ENCODE measurements around the gene HOXB1.

Gene HOXB1

GRCh38 chr17:48528936-48529682 is 1.7 kb downstream of the HOXB1 start:
- Histone ChIP-seq H3K4me1 (no peaks in the 10 kb centered on the region), H3K4me3 (ENCODE audit: low read depth, low read length) (no peak overlapping the region), H3K27me3 (peaks cover 89% of the 10 kb centered on the region), H3K36me3 (no peaks in the 10 kb centered on the region), H3K9me3 (no peaks in the 10 kb centered on the region)
- no peak for DNase-seq
- TF ChIP-seq, protein P1, sequence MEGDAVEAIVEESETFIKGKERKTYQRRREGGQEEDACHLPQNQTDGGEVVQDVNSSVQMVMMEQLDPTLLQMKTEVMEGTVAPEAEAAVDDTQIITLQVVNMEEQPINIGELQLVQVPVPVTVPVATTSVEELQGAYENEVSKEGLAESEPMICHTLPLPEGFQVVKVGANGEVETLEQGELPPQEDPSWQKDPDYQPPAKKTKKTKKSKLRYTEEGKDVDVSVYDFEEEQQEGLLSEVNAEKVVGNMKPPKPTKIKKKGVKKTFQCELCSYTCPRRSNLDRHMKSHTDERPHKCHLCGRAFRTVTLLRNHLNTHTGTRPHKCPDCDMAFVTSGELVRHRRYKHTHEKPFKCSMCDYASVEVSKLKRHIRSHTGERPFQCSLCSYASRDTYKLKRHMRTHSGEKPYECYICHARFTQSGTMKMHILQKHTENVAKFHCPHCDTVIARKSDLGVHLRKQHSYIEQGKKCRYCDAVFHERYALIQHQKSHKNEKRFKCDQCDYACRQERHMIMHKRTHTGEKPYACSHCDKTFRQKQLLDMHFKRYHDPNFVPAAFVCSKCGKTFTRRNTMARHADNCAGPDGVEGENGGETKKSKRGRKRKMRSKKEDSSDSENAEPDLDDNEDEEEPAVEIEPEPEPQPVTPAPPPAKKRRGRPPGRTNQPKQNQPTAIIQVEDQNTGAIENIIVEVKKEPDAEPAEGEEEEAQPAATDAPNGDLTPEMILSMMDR (IDR thresholded peaks at IDR 0.05; ENCODE audit: low read depth, low read length) = no peak

DNA sequence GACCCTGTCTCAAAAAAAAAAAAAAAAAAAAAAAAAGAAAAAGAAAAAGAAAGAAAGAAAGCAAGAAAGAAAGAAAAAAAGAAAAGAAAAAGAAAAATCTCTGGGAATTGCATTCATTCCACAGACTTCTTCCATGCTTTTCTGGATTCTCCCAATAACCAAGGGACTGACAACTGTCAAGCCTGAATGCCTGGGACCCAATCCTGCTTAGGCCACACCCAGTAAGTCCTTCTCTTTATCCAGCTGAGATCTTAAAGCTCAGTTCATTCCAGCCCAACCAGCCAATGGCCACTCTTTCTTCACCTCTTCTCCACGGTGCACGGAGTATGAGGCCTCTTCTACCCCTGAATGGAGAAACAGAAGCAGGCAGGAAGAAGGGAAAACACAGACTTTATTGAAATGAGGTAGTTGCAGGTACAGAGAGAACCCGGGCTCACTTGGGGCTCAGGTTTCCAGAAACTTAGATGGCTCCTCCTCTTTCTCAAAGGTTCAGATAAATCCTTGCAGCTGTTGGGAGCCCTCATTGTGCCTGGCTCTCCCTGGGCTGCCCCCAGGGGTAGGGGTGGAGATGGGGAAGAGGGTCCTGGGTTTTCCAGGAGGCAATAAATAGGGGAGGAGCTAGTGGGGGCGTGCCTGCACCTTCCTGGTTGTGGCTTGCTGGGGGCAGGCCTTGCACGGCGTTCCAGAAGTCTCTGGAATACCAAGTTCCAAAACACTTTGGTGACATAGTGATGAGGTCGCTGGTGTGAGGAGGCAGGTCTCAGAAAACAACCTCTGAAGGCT is 2.5 kb downstream of the HOXB1 start:
- no peak for DNase-seq
- peaks cover 93% of the 10 kb centered on the region for H3K27me3 ChIP-seq
- TF ChIP-seq, protein P1 (IDR thresholded peaks at IDR 0.05; ENCODE audit: low read depth, low read length) = no peak
- H3K4me3 ChIP-seq (ENCODE audit: low read depth, low read length) = no peak overlapping the region
- no peaks in the 10 kb centered on the region for H3K36me3 ChIP-seq
- no peaks in the 10 kb centered on the region for H3K4me1 ChIP-seq
- H3K9me3 ChIP-seq = no peaks in the 10 kb centered on the region

DNA sequence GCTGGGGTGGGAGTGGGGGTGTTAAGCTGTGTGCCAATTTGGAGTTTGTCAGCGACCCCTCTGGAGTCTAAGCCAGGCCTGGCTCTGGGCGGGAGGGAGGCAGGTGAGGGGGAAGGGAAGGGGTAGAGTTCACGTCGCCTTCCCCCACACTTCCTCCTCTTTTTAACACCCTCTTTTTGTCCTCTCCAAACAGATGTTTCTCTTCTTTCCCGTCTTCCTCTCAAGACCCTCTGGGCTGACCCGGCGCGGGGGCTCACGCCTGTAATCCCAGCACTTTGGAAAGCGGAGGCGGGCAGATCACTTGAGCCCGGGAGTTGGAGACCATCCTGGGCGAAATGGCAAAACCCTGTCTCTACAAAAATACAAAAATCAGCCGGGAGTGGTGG is 3.3 kb downstream of the HOXB1 start:
- H3K36me3 ChIP-seq = no peaks in the 10 kb centered on the region
- peaks cover 86% of the 10 kb centered on the region for H3K27me3 ChIP-seq
- H3K9me3 ChIP-seq = no peaks in the 10 kb centered on the region
- no peaks in the 10 kb centered on the region for H3K4me1 ChIP-seq
- TF ChIP-seq, protein P1 (IDR thresholded peaks at IDR 0.05; ENCODE audit: low read depth, low read length) = no peak
- H3K4me3 ChIP-seq (ENCODE audit: low read depth, low read length) = no peak overlapping the region
- DNase-seq = no peak

GRCh38 chr17:48526608-48527546 is 3.9 kb downstream of the HOXB1 start:
- H3K27me3 ChIP-seq = peaks cover 80% of the 10 kb centered on the region
- H3K4me3 ChIP-seq (ENCODE audit: low read depth, low read length) = no peak overlapping the region
- TF ChIP-seq, protein P1 (IDR thresholded peaks at IDR 0.05; ENCODE audit: low read depth, low read length) = no peak
- DNase-seq = peak; percentile 10
- no peaks in the 10 kb centered on the region for H3K9me3 ChIP-seq
- H3K4me1 ChIP-seq = no peaks in the 10 kb centered on the region
- H3K36me3 ChIP-seq = no peaks in the 10 kb centered on the region

GRCh38 chr17:48523010-48523409 is 7.8 kb downstream of the HOXB1 start:
- no peaks in the 10 kb centered on the region for H3K36me3 ChIP-seq
- H3K4me3 ChIP-seq (ENCODE audit: low read depth, low read length) = no peak overlapping the region
- H3K27me3 ChIP-seq = peaks cover 53% of the 10 kb centered on the region
- TF ChIP-seq, protein P1 (IDR thresholded peaks at IDR 0.05; ENCODE audit: low read depth, low read length) = no peak
- no peak for DNase-seq
- H3K9me3 ChIP-seq = no peaks in the 10 kb centered on the region
- no peaks in the 10 kb centered on the region for H3K4me1 ChIP-seq

Measured in BE2C (cell line).